ENCODE results near the gene NCKAP5L. TPM values are rescaled to one million over a fixed set of nuclear protein-coding genes. Genes with fewer than 3 reads are reported as not detected.

Gene NCKAP5L
- polyA plus RNA-seq, 3 donors: 3.7 to 14.9 (median 6.8) TPM

- Histone ChIP-seq H3K9me3 (replicated peaks in 1 of 2; ENCODE audit: control insufficient read depth in 1 of 2, insufficient read depth in 1 of 2, low read length in 2 of 2) (no peaks in the 10 kb centered on the region), H3K9ac (ENCODE audit: insufficient read depth, low read length, poor library complexity, severe bottlenecking) (no peak overlapping the region), H3K79me2 (ENCODE audit: insufficient read depth, low read length) (no peaks in the 10 kb centered on the region), H3K36me3 (replicated peaks in 1 of 2; ENCODE audit: control insufficient read depth in 1 of 2, insufficient read depth in 2 of 2, low read length in 2 of 2) (peaks cover 76 to 97% of the 10 kb centered on the region in 2 donors), H3K27ac (ENCODE audit: low read depth in 1 of 2, low read length in 2 of 2) (no peak overlapping the region), H3K4me2 (replicated peaks; ENCODE audit: extremely low read depth, low read length, poor library complexity, severe bottlenecking) (no peak overlapping the region), H4K20me1 (ENCODE audit: insufficient read depth, low read length) (peaks cover 32% of the 10 kb centered on the region), H2AFZ (ENCODE audit: insufficient read depth, low read depth, low read length, poor library complexity, severe bottlenecking) (no peak overlapping the region), H3K4me3 (replicated peaks in 1 of 3; ENCODE audit: low read depth in 2 of 3, low read length in 3 of 3) (no peak overlapping the region), H3K27me3 (ENCODE audit: control insufficient read depth in 2 of 2, insufficient read depth in 2 of 2, low read length in 2 of 2) (no peaks in the 10 kb centered on the region), H3K4me1 (ENCODE audit: control insufficient read depth in 1 of 2, insufficient read depth in 2 of 2, low read length in 2 of 2) (peaks cover 17 to 20% of the 10 kb centered on the region in 2 donors)
- DNase-seq: no peak
- WGBS (ENCODE audit: insufficient coverage): 88% methylated on average over 4 of the region's 11 CpGs
- no peaks in the 10 kb centered on the region for H3K27me3 Mint-ChIP-seq (ENCODE audit: low read depth in 3 of 3)
- no peak overlapping the region for H3K4me3 Mint-ChIP-seq
- no peaks in the 10 kb centered on the region for H3K9me3 Mint-ChIP-seq
- peaks cover 17% of the 10 kb centered on the region for H3K4me1 Mint-ChIP-seq
- intact Hi-C loops (cut with micrococcal nuclease): no loop called here
- peaks cover 75 to 90% of the 10 kb centered on the region in 2 donors for H3K36me3 Mint-ChIP-seq
- TF ChIP-seq CTCF (IDR thresholded peaks at IDR 0.05): no peak
- H3K27ac Mint-ChIP-seq: peak overlapping the region in 1 of 7 donors; percentile 61
Observed at GRCh38 chr12:49800421-49801140, 27.6 kb downstream of the NCKAP5L start.

GRCh38 chr12:49798934-49799333 is 29.3 kb downstream of the NCKAP5L start:
- intact Hi-C loops (cut with micrococcal nuclease): no loop called here
- H3K4me2 ChIP-seq (replicated peaks; ENCODE audit: extremely low read depth, low read length, poor library complexity, severe bottlenecking): no peak overlapping the region
- peaks cover 65 to 88% of the 10 kb centered on the region in 2 donors for H3K36me3 Mint-ChIP-seq
- no peaks in the 10 kb centered on the region for H3K27me3 ChIP-seq (ENCODE audit: control insufficient read depth in 2 of 2, insufficient read depth in 2 of 2, low read length in 2 of 2)
- no peak overlapping the region for H3K4me3 ChIP-seq (replicated peaks in 1 of 3; ENCODE audit: low read depth in 2 of 3, low read length in 3 of 3)
- H3K4me1 ChIP-seq (ENCODE audit: control insufficient read depth in 1 of 2, insufficient read depth in 2 of 2, low read length in 2 of 2): peaks cover 17 to 20% of the 10 kb centered on the region in 2 donors
- 100% methylated on average over 2 of the region's 2 CpGs for WGBS (ENCODE audit: insufficient coverage)
- no peak for TF ChIP-seq CTCF (IDR thresholded peaks at IDR 0.05)
- peak overlapping the region in 1 of 2 donors; percentile 77 for H3K27ac ChIP-seq (ENCODE audit: low read depth in 1 of 2, low read length in 2 of 2)
- H3K9me3 ChIP-seq (replicated peaks in 1 of 2; ENCODE audit: control insufficient read depth in 1 of 2, insufficient read depth in 1 of 2, low read length in 2 of 2): no peaks in the 10 kb centered on the region
- H3K79me2 ChIP-seq (ENCODE audit: insufficient read depth, low read length): no peaks in the 10 kb centered on the region
- no peak overlapping the region for H3K9ac ChIP-seq (ENCODE audit: insufficient read depth, low read length, poor library complexity, severe bottlenecking)
- DNase-seq: no peak
- H3K4me1 Mint-ChIP-seq: peaks cover 17% of the 10 kb centered on the region
- H3K36me3 ChIP-seq (replicated peaks in 1 of 2; ENCODE audit: control insufficient read depth in 1 of 2, insufficient read depth in 2 of 2, low read length in 2 of 2): peaks cover 79 to 97% of the 10 kb centered on the region in 2 donors
- H4K20me1 ChIP-seq (ENCODE audit: insufficient read depth, low read length): peaks cover 16% of the 10 kb centered on the region
- no peak overlapping the region for H3K4me3 Mint-ChIP-seq
- H3K9me3 Mint-ChIP-seq: no peaks in the 10 kb centered on the region
- no peak overlapping the region for H2AFZ ChIP-seq (ENCODE audit: insufficient read depth, low read depth, low read length, poor library complexity, severe bottlenecking)
- H3K27ac Mint-ChIP-seq: peak overlapping the region in 4 of 7 donors; percentile 52 to 82 (median 56)
- no peaks in the 10 kb centered on the region for H3K27me3 Mint-ChIP-seq (ENCODE audit: low read depth in 3 of 3)

Data from CD14-positive monocyte (primary cell).